ENCODE measurements around the gene OR14J1.
"Not testable (repeated sequence)": the region's sequence is repeated elsewhere in the genome, so short reads cannot be mapped to it uniquely, and the experiment has no call there.

The OR14J1 gene

GRCh38 chr6:29301316-29301715 lies at the start of gene OR14J1:
OR14J1 (plus strand) TSS chr6:29301701; CDS start chr6:29306690, 4,989 bp downstream.
- peaks cover 43% of the 10 kb centered on the region for H3K27me3 Mint-ChIP-seq
- no peak within 1 kb of the TSS for H3K4me3 Mint-ChIP-seq
- H3K9me3 Mint-ChIP-seq = no peaks in the 10 kb centered on the region
- ATAC-seq (no peak), DNase-seq (no peak)
- no peaks in the 10 kb centered on the region for H3K4me1 Mint-ChIP-seq
- H3K27ac Mint-ChIP-seq = no peak within 1 kb of the TSS

- Mint-ChIP-seq H3K27me3 (peaks cover 48% of the 10 kb centered on the region), H3K4me3 (no peak overlapping the region), H3K9me3 (peaks cover 22 to 41% of the 10 kb centered on the region in 2 donors), H3K27ac (peak overlapping the region in 1 of 2 donors; percentile 77), H3K4me1 (no peaks in the 10 kb centered on the region)
- DNase-seq (no peak), ATAC-seq (no peak)
Observed at GRCh38 chr6:29251736-29252135, 49.8 kb upstream of the OR14J1 start.

GRCh38 chr6:29255530-29255929 lies 46.0 kb upstream of the OR14J1 start:
- no peak for ATAC-seq
- H3K27me3 Mint-ChIP-seq = peaks cover 19% of the 10 kb centered on the region
- H3K4me3 Mint-ChIP-seq = no peak overlapping the region
- peaks cover 18 to 40% of the 10 kb centered on the region in 2 donors for H3K9me3 Mint-ChIP-seq
- no peak for DNase-seq
- H3K4me1 Mint-ChIP-seq = no peaks in the 10 kb centered on the region
- H3K27ac Mint-ChIP-seq = no peak overlapping the region

GRCh38 chr6:29259721-29260120 lies 41.8 kb upstream of the OR14J1 start:
- Mint-ChIP-seq H3K27ac (no peak overlapping the region), H3K27me3 (peaks cover 13% of the 10 kb centered on the region), H3K4me3 (no peak overlapping the region), H3K4me1 (no peaks in the 10 kb centered on the region), H3K9me3 (peaks cover 9 to 18% of the 10 kb centered on the region in 2 donors)
- ATAC-seq (no peak), DNase-seq (no peak)

GRCh38 chr6:29263001-29263400 lies 38.5 kb upstream of the OR14J1 start:
- peaks cover 0 to 7% of the 10 kb centered on the region in 2 donors for H3K9me3 Mint-ChIP-seq
- H3K4me3 Mint-ChIP-seq = no peak overlapping the region
- no peak for ATAC-seq
- H3K27me3 Mint-ChIP-seq = peaks cover 31% of the 10 kb centered on the region
- DNase-seq = no peak
- H3K4me1 Mint-ChIP-seq = no peaks in the 10 kb centered on the region
- no peak overlapping the region for H3K27ac Mint-ChIP-seq

GRCh38 chr6:29294499-29294914 lies 7.0 kb upstream of the OR14J1 start:
- H3K4me3 Mint-ChIP-seq = no peak overlapping the region
- no peaks in the 10 kb centered on the region for H3K4me1 Mint-ChIP-seq
- no peaks in the 10 kb centered on the region for H3K9me3 Mint-ChIP-seq
- no peak for ATAC-seq
- no peak for DNase-seq
- no peak overlapping the region for H3K27ac Mint-ChIP-seq
- H3K27me3 Mint-ChIP-seq = peaks cover 28% of the 10 kb centered on the region

GRCh38 chr6:29295181-29295585 lies 6.3 kb upstream of the OR14J1 start:
- H3K4me1 Mint-ChIP-seq = no peaks in the 10 kb centered on the region
- DNase-seq = no peak
- no peak for ATAC-seq
- H3K27me3 Mint-ChIP-seq = peaks cover 23% of the 10 kb centered on the region
- H3K9me3 Mint-ChIP-seq = no peaks in the 10 kb centered on the region
- no peak overlapping the region for H3K27ac Mint-ChIP-seq
- H3K4me3 Mint-ChIP-seq = no peak overlapping the region

- DNase-seq (no peak), ATAC-seq (no peak)
- no peaks in the 10 kb centered on the region for H3K4me1 Mint-ChIP-seq
- no peaks in the 10 kb centered on the region for H3K9me3 Mint-ChIP-seq
- no peak overlapping the region for H3K27ac Mint-ChIP-seq
- H3K4me3 Mint-ChIP-seq = no peak overlapping the region
- peaks cover 20% of the 10 kb centered on the region for H3K27me3 Mint-ChIP-seq
Observed at GRCh38 chr6:29295623-29296022, 5.9 kb upstream of the OR14J1 start.

GRCh38 chr6:29319931-29320330 lies 18.4 kb downstream of the OR14J1 start:
- DNase-seq = no peak
- no peak for ATAC-seq
- no peak overlapping the region for H3K27ac Mint-ChIP-seq
- H3K4me3 Mint-ChIP-seq = no peak overlapping the region
- H3K4me1 Mint-ChIP-seq = no peaks in the 10 kb centered on the region
- no peaks in the 10 kb centered on the region for H3K9me3 Mint-ChIP-seq
- H3K27me3 Mint-ChIP-seq = peaks cover 14% of the 10 kb centered on the region

GRCh38 chr6:29323332-29323731 lies 21.8 kb downstream of the OR14J1 start:
- DNase-seq, H3K4me1 Mint-ChIP-seq, H3K4me3 Mint-ChIP-seq, H3K9me3 Mint-ChIP-seq, H3K27ac Mint-ChIP-seq, ATAC-seq: not testable (repeated sequence)
- peaks cover 22% of the 10 kb centered on the region for H3K27me3 Mint-ChIP-seq

GRCh38 chr6:29325777-29326176 lies 24.3 kb downstream of the OR14J1 start:
- no peak overlapping the region for H3K27ac Mint-ChIP-seq
- ATAC-seq = no peak

GRCh38 chr6:29332676-29333075 lies 31.2 kb downstream of the OR14J1 start:
- no peak for ATAC-seq
- Mint-ChIP-seq H3K9me3 (no peaks in the 10 kb centered on the region), H3K4me3 (no peak overlapping the region), H3K27me3 (peaks cover 49% of the 10 kb centered on the region), H3K4me1 (peaks cover 7% of the 10 kb centered on the region), H3K27ac (no peak overlapping the region)
- DNase-seq = no peak

More at GRCh38 chr6:29325777-29326176, 24.3 kb downstream of the OR14J1 start:
- no peaks in the 10 kb centered on the region for H3K4me1 Mint-ChIP-seq
- no peak for DNase-seq
- peaks cover 32% of the 10 kb centered on the region for H3K27me3 Mint-ChIP-seq
- H3K4me3 Mint-ChIP-seq = no peak overlapping the region
- H3K9me3 Mint-ChIP-seq = no peaks in the 10 kb centered on the region

GRCh38 chr6:29336269-29336668 lies 34.8 kb downstream of the OR14J1 start:
- H3K4me1 Mint-ChIP-seq = peaks cover 7% of the 10 kb centered on the region
- peaks cover 53% of the 10 kb centered on the region for H3K27me3 Mint-ChIP-seq
- no peaks in the 10 kb centered on the region for H3K9me3 Mint-ChIP-seq
- ATAC-seq (no peak), DNase-seq (no peak)
- no peak overlapping the region for H3K27ac Mint-ChIP-seq
- no peak overlapping the region for H3K4me3 Mint-ChIP-seq

- Mint-ChIP-seq H3K27me3 (peaks cover 15% of the 10 kb centered on the region), H3K9me3 (no peaks in the 10 kb centered on the region), H3K4me1 (no peaks in the 10 kb centered on the region), H3K4me3 (no peak overlapping the region), H3K27ac (no peak overlapping the region)
- ATAC-seq (no peak), DNase-seq (no peak)
Observed at GRCh38 chr6:29345380-29345779, 43.9 kb downstream of the OR14J1 start.

- not testable (repeated sequence) for H3K4me1 Mint-ChIP-seq, H3K4me3 Mint-ChIP-seq, ATAC-seq, DNase-seq, H3K27ac Mint-ChIP-seq
- H3K27me3 Mint-ChIP-seq = peaks cover 26% of the 10 kb centered on the region
- H3K9me3 Mint-ChIP-seq = peaks cover 15 to 17% of the 10 kb centered on the region in 2 donors
Observed at GRCh38 chr6:29349348-29349747, 47.8 kb downstream of the OR14J1 start.

- no peaks in the 10 kb centered on the region for H3K4me1 Mint-ChIP-seq
- peaks cover 15 to 17% of the 10 kb centered on the region in 2 donors for H3K9me3 Mint-ChIP-seq
- no peak for ATAC-seq
- no peak overlapping the region for H3K4me3 Mint-ChIP-seq
- no peak for DNase-seq
- H3K27ac Mint-ChIP-seq = no peak overlapping the region
- H3K27me3 Mint-ChIP-seq = peaks cover 47% of the 10 kb centered on the region
Observed at GRCh38 chr6:29354980-29355379, 53.5 kb downstream of the OR14J1 start.

- no peak for DNase-seq
- no peak for ATAC-seq
- Mint-ChIP-seq H3K27me3 (peaks cover 53% of the 10 kb centered on the region), H3K4me1 (no peaks in the 10 kb centered on the region), H3K9me3 (peaks cover 15 to 17% of the 10 kb centered on the region in 2 donors), H3K4me3 (no peak overlapping the region), H3K27ac (no peak overlapping the region)
Observed at GRCh38 chr6:29355603-29356002, 54.1 kb downstream of the OR14J1 start.

Data from stimulated activated naive CD8-positive, alpha-beta T cell treated with anti-CD3 and anti-CD28 coated beads, Interleukin-15, amount 100 ng/mL, for 72 hours (primary cell).